ENCODE measurements around the gene GRK5.

- TF ChIP-seq CTCF (IDR thresholded peaks at IDR 0.05) = no peak
- no peak for TF ChIP-seq POLR2A (IDR thresholded peaks at IDR 0.05)
Observed at GRCh38 chr10:119308551-119309422, 101.4 kb downstream of the GRK5 start.

Measured in thyroid gland (tissue), 4 donors.